ENCODE results near the gene ADIPOR2. TPM values are rescaled to one million over a fixed set of nuclear protein-coding genes. Genes with fewer than 3 reads are reported as not detected.
"Not testable (repeated sequence)": the region's sequence is repeated elsewhere in the genome, so short reads cannot be mapped to it uniquely, and the experiment has no call there.

The ADIPOR2 gene
- total RNA-seq, 1 donor from 2014 or later = 32.5 TPM

GRCh38 chr12:1662761-1663439 lies 28.0 kb upstream of the ADIPOR2 start:
- DNase-seq = peak; percentile 56
- intact Hi-C loops (cut with micrococcal nuclease) = no loop called here
- ATAC-seq = no peak

GRCh38 chr12:1663440-1664132 lies 27.3 kb upstream of the ADIPOR2 start:
- DNase-seq (no peak), ATAC-seq (no peak)
- intact Hi-C loops (cut with micrococcal nuclease) = no loop called here

GRCh38 chr12:1665366-1665765 lies 25.5 kb upstream of the ADIPOR2 start:
- intact Hi-C loops (cut with micrococcal nuclease) = no loop called here
- DNase-seq (no peak), ATAC-seq (no peak)

GRCh38 chr12:1666215-1666614 lies 24.7 kb upstream of the ADIPOR2 start:
- DNase-seq (no peak), ATAC-seq (no peak)
- intact Hi-C loops (cut with micrococcal nuclease) = no loop called here

- ATAC-seq (no peak), DNase-seq (no peak)
- intact Hi-C loops (cut with micrococcal nuclease) = no loop called here
These were observed 24.1 kb upstream of the ADIPOR2 start for GRCh38 chr12:1666685-1667162.

GRCh38 chr12:1668833-1669543 lies 21.9 kb upstream of the ADIPOR2 start:
- ATAC-seq (peak; percentile 97), DNase-seq (peak; percentile 81)
- intact Hi-C loops (cut with micrococcal nuclease) = no loop called here

- no peak for DNase-seq
- no peak for ATAC-seq
- intact Hi-C loops (cut with micrococcal nuclease) = no loop called here
These were observed 20.3 kb upstream of the ADIPOR2 start for GRCh38 chr12:1670358-1671268.

GRCh38 chr12:1676043-1676442 lies 14.8 kb upstream of the ADIPOR2 start:
- DNase-seq = no peak
- ATAC-seq = no peak
- intact Hi-C loops (cut with micrococcal nuclease) = no loop called here

GRCh38 chr12:1680804-1681492 lies 9.9 kb upstream of the ADIPOR2 start:
- intact Hi-C loops (cut with micrococcal nuclease) = no loop called here
- DNase-seq = no peak
- peak; percentile 71 for ATAC-seq

GRCh38 chr12:1681493-1681807 lies 9.4 kb upstream of the ADIPOR2 start:
- DNase-seq (no peak), ATAC-seq (peak; percentile 28)
- intact Hi-C loops (cut with micrococcal nuclease) = no loop called here

GRCh38 chr12:1688086-1688710 lies 2.7 kb upstream of the ADIPOR2 start:
- DNase-seq (no peak), ATAC-seq (no peak)
- intact Hi-C loops (cut with micrococcal nuclease) = no loop called here

GRCh38 chr12:1691123-1692007 lies 495 bp downstream of the ADIPOR2 start:
- peak; percentile 65 for DNase-seq
- intact Hi-C loops (cut with micrococcal nuclease) = no loop called here
- ATAC-seq = peak; percentile 66

GRCh38 chr12:1692226-1692625 lies 1.4 kb downstream of the ADIPOR2 start:
- no peak for DNase-seq
- no peak for ATAC-seq
- intact Hi-C loops (cut with micrococcal nuclease) = no loop called here

GRCh38 chr12:1692895-1693610 lies 2.2 kb downstream of the ADIPOR2 start:
- intact Hi-C loops (cut with micrococcal nuclease) = no loop called here
- DNase-seq (no peak), ATAC-seq (no peak)

GRCh38 chr12:1695097-1695496 lies 4.2 kb downstream of the ADIPOR2 start:
- intact Hi-C loops (cut with micrococcal nuclease); ATAC-seq; DNase-seq: not testable (repeated sequence)

GRCh38 chr12:1695886-1696670 lies 5.2 kb downstream of the ADIPOR2 start:
- ATAC-seq (no peak), DNase-seq (no peak)
- intact Hi-C loops (cut with micrococcal nuclease) = no loop called here

Data from left ventricle myocardium superior (tissue), 1 donor.